GM21723 (cell line): ENCODE data around the gene CUBN.

Experiments
- ATAC-seq: cut with Tn5 transposase; IDR thresholded peaks from one replicate; pipeline ENCODE4 v1.9.1; 2021; ENCODE audit warnings: mild to moderate bottlenecking, moderate library complexity; ENCODE audit not compliant: unreplicated experiment

CUBN gene

DNA sequence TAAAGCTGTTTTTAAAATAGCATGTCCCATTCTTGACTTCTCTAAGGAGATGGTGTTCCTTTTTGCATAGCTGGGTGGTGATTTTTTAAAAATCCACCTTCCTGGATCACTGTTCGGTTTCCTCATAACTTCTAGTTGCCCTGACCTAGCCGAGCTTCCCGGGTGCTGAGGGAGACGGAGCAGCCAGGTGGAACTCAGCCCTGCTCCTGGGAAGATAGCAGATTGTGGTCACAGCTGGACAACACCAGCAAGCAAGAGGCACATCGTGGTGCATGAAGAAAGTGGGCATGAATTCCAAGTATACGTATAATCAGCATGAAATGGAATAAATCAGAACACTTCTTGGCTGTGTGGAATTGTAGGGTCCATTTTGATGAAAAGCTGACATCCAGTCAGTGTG, 238.9 kb downstream of the CUBN start:
- ATAC-seq, result no peak

DNA sequence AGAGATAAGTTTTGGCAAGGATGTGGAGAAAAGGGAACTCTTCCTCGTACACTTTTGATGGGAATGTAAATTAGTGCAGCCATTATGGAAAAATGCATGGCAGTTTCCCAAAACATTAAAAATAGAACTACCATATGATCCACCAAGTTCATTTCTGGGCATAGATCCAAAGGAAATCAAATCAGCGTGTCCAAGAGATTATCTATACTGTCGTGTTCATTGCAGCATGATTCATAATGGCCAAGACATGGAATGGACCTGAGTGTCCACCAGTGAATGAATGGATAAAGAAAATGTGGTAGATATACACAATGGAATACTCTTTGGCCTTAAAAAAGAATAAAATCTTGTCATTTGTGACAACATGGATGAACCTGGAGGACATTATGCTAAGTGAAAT, 242.0 kb downstream of the CUBN start:
- ATAC-seq, result no peak

DNA sequence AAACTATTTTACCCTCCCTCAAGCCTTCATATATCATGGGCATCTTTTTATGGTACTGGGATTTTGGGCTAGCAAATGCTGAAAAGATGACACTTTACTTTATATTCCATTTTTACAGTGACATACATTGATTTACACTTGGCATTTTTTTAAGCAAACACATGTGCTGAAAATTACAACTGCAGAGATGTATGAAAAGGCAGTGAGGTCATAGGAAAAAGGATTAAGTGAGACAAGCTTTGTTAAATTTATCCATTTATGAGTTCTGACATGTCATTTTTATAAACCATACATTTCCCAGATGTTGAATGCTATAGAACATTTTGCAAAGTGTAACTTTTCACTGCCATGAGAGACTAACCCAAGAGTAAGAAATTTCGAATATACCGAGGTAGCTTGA, 243.6 kb downstream of the CUBN start:
- ATAC-seq, result no peak

- ATAC-seq, result no peak
These were observed 245.1 kb downstream of the CUBN start for GRCh38 chr10:16884497-16884896.

GRCh38 chr10:16883084-16883483, 246.5 kb downstream of the CUBN start:
- no peak for ATAC-seq

DNA sequence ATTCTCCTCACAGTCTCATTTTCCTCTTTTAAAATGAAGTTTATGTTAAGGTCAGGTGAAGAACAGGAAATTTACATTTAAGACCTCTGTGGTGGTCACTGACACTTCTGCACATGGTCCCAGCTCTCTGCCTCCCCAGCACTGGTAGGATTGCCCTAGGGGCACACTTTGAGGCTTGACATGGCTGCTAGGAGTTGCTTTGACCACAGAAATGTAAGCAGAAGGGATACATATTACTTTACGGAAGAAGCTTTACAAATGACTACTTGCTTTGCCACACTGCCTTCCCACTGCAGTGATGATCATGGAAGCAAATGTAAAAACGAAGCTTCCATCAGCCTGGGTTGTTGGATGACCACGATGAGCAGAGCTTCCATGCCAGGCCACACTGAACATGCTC, 259.3 kb downstream of the CUBN start:
- ATAC-seq, result no peak

DNA sequence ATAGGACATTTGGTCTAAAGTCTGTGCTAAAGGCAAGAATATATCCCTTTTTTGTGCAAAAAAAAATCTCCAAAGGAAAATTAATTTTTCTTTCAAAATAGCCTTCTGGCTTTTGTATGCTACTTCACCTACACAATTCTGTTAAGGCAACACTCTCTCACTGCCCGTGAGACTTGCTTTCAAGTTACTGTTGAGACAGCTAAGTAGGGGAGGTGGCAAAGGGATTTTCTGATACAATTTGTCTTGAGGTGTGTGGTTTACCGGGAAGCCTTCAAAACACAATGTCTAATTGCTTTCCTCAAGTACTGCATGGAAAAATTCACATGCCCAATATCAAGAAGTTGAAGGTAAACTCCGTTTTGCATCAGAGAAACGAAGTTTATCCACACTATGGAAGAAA, 261.6 kb downstream of the CUBN start:
- no peak for ATAC-seq

DNA sequence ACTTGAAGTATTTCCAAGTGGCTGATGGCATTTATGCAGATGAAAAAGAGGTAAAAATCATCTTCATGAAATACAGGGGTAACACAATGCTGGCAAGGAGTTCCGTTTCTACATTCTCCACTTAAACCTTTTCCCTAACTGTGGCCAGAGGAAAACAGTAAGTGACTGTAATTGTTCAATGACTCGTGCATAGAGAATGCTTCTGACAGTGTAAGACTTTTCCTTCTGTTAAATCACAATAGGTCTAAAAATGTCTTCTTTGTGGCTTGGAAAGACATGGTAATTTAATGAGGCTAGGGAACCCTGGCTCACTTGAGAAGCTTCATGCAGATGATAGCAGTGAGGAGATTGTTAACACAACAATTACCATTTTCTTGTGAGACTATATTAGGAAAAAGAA, 262.1 kb downstream of the CUBN start:
- no peak for ATAC-seq

DNA sequence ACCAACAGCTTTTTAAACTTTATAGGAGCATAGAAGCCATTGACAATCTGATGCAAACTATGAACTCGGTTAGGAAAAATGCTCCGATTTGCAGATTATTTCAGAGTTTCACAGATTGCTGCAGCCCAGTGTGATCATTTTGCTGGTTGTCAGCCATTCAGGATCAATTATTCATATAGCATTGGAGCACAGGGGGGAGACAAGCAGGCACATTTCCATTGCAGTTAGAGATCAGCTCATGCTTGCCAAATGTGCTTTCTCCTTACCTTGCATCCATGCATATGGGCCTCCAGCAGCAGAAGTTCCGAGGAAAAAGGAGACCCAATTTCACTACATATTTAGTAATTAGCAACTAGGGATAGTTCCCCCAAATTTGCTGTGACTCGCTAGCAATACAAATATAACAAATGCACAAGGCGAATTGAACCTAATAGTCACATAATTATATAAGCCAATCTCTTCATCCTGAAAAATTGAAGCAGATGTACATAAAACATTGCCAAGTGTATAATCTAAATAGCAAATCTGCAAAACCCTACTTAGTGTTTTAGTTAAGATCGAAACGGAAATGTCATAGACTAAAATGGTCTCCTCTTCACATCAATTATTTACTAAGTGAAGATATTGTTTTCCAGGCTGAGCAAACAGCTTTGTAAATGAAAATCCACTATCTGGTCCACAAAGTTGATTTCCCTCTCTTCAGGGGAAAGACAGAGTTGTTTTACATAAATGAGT, 262.9 kb downstream of the CUBN start:
- ATAC-seq, result no peak

- no peak for ATAC-seq
These were observed 263.8 kb downstream of the CUBN start for GRCh38 chr10:16865766-16866165.

- ATAC-seq, result no peak
These were observed 265.8 kb downstream of the CUBN start for GRCh38 chr10:16863766-16864165.

DNA sequence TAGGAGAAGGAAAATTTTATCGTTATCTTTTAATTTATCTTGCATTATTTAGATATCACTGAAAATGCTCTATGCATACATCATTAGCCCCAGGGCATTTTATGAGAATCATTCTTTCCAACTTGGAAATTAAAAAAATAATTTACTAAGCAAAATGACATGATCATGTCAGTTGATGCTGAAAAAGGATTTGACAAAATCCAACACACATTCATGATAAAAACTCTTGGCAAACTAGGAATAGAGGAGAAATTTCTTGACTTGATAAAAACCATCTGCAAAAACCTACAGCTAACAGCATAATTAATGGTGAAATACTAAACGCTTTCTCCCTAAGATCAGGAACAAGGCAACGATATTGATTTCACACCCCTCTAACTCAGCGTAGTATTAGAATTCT, 272.2 kb downstream of the CUBN start:
- ATAC-seq, result no peak

DNA sequence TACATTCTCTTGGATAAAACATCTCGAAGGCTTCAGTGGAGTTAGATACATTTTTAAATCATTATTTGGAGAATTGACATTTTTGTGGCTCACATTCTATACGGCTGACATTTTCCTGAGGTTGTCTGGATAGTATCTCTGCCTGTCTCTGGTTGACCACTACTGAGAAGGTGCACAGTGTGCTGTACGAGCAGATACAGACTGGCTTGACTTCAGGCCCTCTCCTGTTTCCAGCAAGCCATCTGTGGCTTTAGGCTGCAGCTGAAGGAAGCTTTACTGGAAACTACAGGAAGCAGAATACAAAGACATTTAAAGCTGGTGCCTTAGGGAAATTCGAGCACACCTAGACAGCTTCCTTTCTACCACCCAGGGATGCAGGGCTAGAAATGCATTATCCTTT, 273.0 kb downstream of the CUBN start:
- ATAC-seq, result no peak

DNA sequence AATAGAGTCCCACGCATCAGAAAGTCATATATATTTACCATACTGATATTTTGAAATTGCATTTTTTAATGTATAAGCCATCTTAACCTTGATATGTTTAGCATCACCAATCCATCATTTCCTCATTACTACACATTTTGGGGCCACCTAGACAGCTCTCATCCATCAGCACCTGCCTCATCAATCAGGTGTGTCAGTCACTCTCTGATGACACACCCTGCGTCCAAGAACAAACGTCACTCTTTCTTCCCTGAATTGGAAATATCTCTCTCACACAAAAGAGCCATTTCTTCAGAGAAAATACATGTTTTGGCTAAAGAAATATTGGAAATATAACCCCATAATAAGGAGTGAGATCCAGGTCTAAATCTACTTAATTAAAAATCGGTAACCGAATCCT, 273.5 kb downstream of the CUBN start:
- ATAC-seq, result no peak

DNA sequence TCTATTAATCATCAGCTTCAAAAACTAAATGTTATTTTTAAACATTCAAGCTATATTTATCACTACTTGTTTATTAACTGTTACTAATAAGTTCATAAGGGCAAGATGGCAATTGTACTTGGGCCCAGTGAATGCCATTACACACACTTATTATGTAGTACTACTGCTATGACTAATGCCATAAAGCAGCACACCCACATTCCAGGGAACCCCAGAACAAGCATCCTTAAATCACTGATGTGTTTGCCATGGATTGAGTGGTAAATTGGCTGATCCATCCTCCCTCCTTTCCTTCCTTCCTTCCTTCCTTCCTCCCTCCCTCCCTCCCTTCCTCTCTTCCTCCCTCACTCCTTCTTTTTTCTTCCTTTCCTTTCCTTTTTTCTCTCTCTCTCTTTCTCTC, 275.0 kb downstream of the CUBN start:
- no peak for ATAC-seq

DNA sequence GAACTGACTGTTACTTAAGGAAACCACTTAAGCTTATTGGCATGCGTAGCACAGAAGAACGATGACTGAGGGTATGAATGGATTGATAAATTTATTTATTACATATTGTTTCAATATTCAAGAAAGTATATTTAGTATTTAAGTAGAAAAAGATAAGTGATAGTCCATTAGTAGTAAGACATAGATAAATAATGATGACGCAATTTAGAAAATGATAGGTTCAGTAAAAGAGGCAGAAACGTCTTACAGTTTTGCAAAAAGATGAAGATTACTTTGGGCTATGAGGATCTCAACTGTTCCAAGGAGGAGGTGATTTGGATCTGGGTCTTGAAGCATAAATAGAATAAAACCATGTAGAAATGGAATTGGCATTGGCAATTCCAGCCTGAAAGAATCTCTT, 275.8 kb downstream of the CUBN start:
- no peak for ATAC-seq

DNA sequence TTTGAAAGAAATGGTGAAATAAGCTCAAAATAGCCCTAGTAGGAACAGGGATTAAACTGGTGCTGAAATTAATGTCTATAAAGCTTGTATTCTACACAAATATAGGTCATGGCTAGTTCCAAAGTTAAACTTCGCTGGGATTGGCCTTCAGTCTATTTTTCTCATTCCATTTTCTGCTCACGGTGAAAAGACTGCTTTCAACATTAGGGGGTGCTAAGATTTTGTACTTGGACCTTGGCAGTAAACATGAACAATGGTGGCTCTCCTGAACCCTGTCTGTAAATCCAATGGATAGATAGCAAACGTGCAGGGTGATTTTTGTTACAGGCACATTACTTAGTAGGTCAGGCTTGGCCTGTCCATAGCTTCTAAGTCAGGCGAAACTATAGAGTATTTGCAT, 276.4 kb downstream of the CUBN start:
- no peak for ATAC-seq

- no peak for ATAC-seq
These were observed 277.0 kb downstream of the CUBN start for GRCh38 chr10:16852624-16853023.

- ATAC-seq, result no peak
These were observed 281.0 kb downstream of the CUBN start for GRCh38 chr10:16848562-16849154.

DNA sequence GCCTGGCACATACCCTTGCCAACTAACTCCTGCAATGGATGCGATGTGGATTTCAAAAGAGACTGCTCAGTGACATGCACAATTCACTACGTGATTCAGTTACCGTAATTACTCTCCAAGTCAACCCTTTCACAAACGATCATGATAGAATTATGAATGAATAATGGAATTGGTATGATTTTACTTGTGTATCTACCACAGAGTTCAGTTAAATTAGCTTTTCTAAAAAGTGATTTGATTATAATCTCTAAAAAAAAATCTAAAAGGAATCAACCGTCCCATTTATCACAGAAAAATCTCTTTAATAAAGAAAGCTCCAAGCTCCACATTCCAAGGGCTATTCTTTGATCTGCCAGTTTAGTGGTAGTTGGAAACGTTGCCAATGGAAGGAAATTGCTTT, 282.0 kb downstream of the CUBN start:
- ATAC-seq, result no peak

GRCh38 chr10:16845248-16845647, 284.4 kb downstream of the CUBN start:
- ATAC-seq, result no peak

DNA sequence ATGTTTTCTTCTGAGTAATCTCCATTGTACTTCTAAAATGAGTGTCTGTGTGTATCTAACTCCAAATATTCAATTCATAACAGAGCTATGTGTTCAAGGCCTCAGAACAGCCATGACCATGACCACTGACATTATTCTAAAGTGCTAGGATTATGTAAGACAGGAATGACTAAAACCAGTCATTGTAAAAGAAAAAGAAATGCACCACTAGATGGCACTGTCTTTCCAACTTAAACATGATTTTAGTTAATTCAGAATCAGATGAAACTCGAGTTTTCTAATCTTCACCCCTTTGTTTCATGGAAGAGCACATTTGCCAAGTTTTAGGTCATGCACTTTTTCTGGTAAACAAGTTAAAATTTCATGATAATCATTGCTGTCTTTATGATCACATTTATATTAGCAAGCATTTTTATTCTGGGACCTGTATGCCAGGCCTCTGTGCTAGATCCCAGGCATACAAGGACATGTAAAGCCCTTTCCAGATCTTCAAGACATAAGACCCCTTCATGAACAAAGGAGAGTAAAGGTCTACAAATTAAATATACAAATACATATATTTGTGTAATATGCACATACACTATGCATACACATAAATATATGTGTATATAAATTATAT, 286.2 kb downstream of the CUBN start:
- peak; percentile 81 for ATAC-seq

DNA sequence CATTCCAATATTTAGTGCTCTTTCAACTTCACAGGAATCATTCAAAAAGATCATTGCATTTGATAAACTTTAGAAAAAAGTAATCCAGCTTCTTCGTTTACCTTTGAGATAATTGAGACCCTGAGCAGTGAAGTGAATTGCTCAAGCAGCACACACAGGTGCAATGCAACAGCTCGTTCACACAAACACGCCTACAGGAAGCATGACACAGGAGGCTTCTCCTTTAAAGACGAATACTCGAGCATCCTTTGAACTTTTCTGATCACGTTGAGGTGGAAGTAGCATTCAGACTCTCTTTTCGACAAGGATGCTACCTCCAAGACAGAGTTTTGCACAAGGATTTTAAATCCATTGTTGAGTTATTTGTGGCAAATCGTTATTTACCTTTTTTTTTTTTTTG, 294.4 kb downstream of the CUBN start:
- ATAC-seq, result no peak
